Body of pancreas (tissue), 4 donors: Measurements from ENCODE around the gene RNF31.
"Not testable (repeated sequence)": the region's sequence is repeated elsewhere in the genome, so short reads cannot be mapped to it uniquely, and the experiment has no call there.

Experiments used
- POLR2A ChIP-seq, 3 donors: fragments of 450-650 bp; IDR thresholded peaks; one replicate each; pipeline ENCODE4 v1.6.1; 2016; ENCODE audit warnings: antibody characterized with exemption in 3 of 3, mild to moderate bottlenecking in 2 of 3
- TF ChIP-seq, protein P1 (sequence below), 7 experiments: fragments of 450-650 bp in 4 of 7; fragments of 200-600 bp in 3 of 7; sonication (generic) in 3 of 7; IDR thresholded peaks; one replicate each; pipeline ENCODE4 v1.5.1; 2016 to 2019; ENCODE audit warnings: antibody characterized with exemption in 7 of 7

DNA sequence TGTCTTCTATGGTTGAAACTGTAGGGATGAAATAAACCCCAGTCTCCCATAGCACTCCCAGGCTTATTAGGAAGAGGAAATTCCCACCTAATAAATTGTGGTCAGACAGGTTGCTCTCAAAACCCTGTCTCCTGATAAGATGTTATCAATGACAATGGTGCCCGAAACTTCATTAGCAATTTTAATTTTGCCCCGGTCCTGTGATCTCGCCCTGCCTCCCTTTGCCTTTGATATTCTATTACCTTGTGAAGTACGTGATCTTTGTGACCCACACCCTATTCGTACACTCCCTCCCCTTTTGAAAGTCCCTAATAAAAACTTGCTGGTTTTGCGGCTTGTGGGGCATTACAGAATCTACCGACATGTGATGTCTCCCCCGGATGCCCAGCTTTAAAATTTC is 55.2 kb downstream of the RNF31 start:
- TF ChIP-seq, protein P1, sequence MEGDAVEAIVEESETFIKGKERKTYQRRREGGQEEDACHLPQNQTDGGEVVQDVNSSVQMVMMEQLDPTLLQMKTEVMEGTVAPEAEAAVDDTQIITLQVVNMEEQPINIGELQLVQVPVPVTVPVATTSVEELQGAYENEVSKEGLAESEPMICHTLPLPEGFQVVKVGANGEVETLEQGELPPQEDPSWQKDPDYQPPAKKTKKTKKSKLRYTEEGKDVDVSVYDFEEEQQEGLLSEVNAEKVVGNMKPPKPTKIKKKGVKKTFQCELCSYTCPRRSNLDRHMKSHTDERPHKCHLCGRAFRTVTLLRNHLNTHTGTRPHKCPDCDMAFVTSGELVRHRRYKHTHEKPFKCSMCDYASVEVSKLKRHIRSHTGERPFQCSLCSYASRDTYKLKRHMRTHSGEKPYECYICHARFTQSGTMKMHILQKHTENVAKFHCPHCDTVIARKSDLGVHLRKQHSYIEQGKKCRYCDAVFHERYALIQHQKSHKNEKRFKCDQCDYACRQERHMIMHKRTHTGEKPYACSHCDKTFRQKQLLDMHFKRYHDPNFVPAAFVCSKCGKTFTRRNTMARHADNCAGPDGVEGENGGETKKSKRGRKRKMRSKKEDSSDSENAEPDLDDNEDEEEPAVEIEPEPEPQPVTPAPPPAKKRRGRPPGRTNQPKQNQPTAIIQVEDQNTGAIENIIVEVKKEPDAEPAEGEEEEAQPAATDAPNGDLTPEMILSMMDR (IDR thresholded peaks at IDR 0.05): not testable (repeated sequence)
- not testable (repeated sequence) for TF ChIP-seq POLR2A (IDR thresholded peaks at IDR 0.05)
